GM19463 (cell line): ENCODE measurements around the gene IST1.

ENCODE experiments used
- ATAC-seq: cut with Tn5 transposase; IDR thresholded peaks from one replicate; pipeline ENCODE4 v1.9.1; 2021; ENCODE audit warnings: mild to moderate bottlenecking, moderate library complexity; ENCODE audit not compliant: unreplicated experiment

The IST1 gene

GRCh38 chr16:71961066-71962039 lies 66.0 kb downstream of the IST1 start:
- ATAC-seq: peak; percentile 86

GRCh38 chr16:71963125-71963875 lies 68.0 kb downstream of the IST1 start:
- ATAC-seq: no peak

- no peak for ATAC-seq
Observed at GRCh38 chr16:71965223-71965622, 69.9 kb downstream of the IST1 start.

GRCh38 chr16:71966932-71967331 lies 71.6 kb downstream of the IST1 start:
- ATAC-seq: no peak

- ATAC-seq: no peak
Observed at GRCh38 chr16:71969353-71969752, 74.0 kb downstream of the IST1 start.

GRCh38 chr16:71971571-71971970 lies 76.2 kb downstream of the IST1 start:
- ATAC-seq: no peak

GRCh38 chr16:71972356-71972755 lies 77.0 kb downstream of the IST1 start:
- no peak for ATAC-seq

GRCh38 chr16:71973001-71973400 lies 77.7 kb downstream of the IST1 start:
- ATAC-seq: no peak

- ATAC-seq: no peak
Observed at GRCh38 chr16:71974068-71974818, 78.9 kb downstream of the IST1 start.
